Body of pancreas (tissue), 4 donors: Measurements from ENCODE around the gene TRA2B. TPM values are rescaled to one million over a fixed set of nuclear protein-coding genes. Genes with fewer than 3 reads are reported as not detected.

ENCODE experiments used
- ATAC-seq: fragments of 150-250 bp; one replicate; pipeline ENCODE4 v1.9.1; 2016
- DNase-seq, 4 donors: peaks; one replicate each; pipeline ENCODE4 v3.0.0-alpha.2; 2019
- H3K27ac ChIP-seq, 4 donors: fragments of 200-600 bp; sonication (generic); 1 replicate in 3 of 4; 2 replicates in 1 of 4; pipeline versions ENCODE4 v1.5.1 to v1.6.1; 2016 to 2019; ENCODE audit warnings: mild to moderate bottlenecking in 1 of 4, mixed read lengths in 1 of 4, moderate library complexity in 1 of 4
- H3K27me3 ChIP-seq, 2 donors: fragments of 200-600 bp; sonication (generic); one replicate each; pipeline ENCODE4 v1.6.0; 2016; ENCODE audit warnings: mild to moderate bottlenecking in 1 of 2
- H3K36me3 ChIP-seq, 2 donors: fragments of 200-600 bp; sonication (generic); replicated peaks in 1 of 2; 2 replicates each; pipeline ENCODE4 v1.5.1; 2016; ENCODE audit warnings: low read depth in 2 of 2; ENCODE audit not compliant: insufficient read depth in 1 of 2
- H3K4me1 ChIP-seq: fragments of 200-600 bp; sonication (generic); one replicate; pipeline ENCODE4 v1.6.0; 2016
- H3K4me3 ChIP-seq, 2 donors: fragments of 200-600 bp; sonication (generic); 1 replicate in 1 of 2; 2 replicates in 1 of 2; pipeline ENCODE4 v1.5.1; 2016 to 2019
- H3K9me3 ChIP-seq, 3 donors: fragments of 200-600 bp; sonication (generic); 1 replicate in 2 of 3; 2 replicates in 1 of 3; pipeline ENCODE4 v1.5.1; 2016
- POLR2A ChIP-seq, 3 donors: fragments of 450-650 bp; IDR thresholded peaks; one replicate each; pipeline ENCODE4 v1.6.1; 2016; ENCODE audit warnings: antibody characterized with exemption in 3 of 3, mild to moderate bottlenecking in 2 of 3
- WGBS, 2 donors: methylation state at CpG; one replicate each; pipeline ENCODE4 v1.1.5; 2017; 5-methylcytosine and 5-hydroxymethylcytosine counted together
- intact Hi-C: fragments of 100-400 bp; cut with DNase I; formaldehyde crosslinking; loops from one replicate; pipeline ENCODE4 v1.15.1; 2023
- total RNA-seq, 2 donors: library from RNA; depleted of rRNA; stranded (reverse); fragments of >200 nt; gene quantifications; one replicate each; pipeline ENCODE4 v1.1.0, GENCODE V29; 2016
- TF ChIP-seq, protein P1 (sequence below), 7 experiments: fragments of 450-650 bp in 4 of 7; fragments of 200-600 bp in 3 of 7; sonication (generic) in 3 of 7; IDR thresholded peaks; one replicate each; pipeline ENCODE4 v1.5.1; 2016 to 2019; ENCODE audit warnings: antibody characterized with exemption in 7 of 7

Gene TRA2B
- 100 to 1,000 TPM in 1 of 2 donors, 10 to 100 TPM in 1; 74.2 to 323 TPM for total RNA-seq

DNA sequence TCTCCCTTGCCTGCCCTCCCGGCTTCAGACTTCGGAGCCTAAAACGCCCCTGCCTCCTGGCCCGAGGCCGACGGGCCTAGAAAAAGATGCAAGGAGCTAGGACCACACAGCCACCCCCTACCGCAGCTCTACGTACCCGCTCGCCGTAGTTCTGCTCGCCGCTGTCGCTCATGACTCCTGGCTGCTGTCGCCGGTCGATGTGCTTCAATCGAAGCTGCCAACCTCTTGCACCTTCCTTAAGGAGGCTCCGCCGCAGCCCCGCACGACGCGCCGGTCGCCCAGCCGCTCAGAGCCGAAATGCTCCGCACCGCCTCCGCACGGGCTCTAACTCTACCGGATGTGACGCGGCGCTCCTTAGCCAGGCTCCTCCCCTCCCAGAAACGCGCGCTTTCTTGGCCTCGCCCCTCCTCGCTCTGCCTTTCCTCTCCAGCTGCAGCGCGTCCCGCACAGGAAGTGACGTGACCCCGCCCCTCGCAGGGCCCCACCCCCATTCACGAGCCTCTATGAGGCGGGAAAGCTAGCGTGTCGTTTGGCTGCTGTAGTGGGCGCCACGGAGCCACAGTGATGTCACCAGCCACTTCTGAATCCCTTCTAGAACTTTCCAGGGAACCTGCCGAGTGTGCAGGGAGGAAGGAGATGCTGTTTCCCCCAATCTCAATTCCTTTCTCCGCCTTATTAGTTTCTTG lies at the start of gene TRA2B:
Gene TRA2B, minus strand, starts transcription at position 326 of the 686 bp plus-strand sequence. Its CDS starts 154 bp downstream, at position 172.
- ATAC-seq (peak; percentile 97), DNase-seq (peak; percentile 99)
- intact Hi-C loops = no loop called here
- TF ChIP-seq POLR2A (IDR thresholded peaks at IDR 0.05) = peak; percentile 100
- TF ChIP-seq, protein P1, sequence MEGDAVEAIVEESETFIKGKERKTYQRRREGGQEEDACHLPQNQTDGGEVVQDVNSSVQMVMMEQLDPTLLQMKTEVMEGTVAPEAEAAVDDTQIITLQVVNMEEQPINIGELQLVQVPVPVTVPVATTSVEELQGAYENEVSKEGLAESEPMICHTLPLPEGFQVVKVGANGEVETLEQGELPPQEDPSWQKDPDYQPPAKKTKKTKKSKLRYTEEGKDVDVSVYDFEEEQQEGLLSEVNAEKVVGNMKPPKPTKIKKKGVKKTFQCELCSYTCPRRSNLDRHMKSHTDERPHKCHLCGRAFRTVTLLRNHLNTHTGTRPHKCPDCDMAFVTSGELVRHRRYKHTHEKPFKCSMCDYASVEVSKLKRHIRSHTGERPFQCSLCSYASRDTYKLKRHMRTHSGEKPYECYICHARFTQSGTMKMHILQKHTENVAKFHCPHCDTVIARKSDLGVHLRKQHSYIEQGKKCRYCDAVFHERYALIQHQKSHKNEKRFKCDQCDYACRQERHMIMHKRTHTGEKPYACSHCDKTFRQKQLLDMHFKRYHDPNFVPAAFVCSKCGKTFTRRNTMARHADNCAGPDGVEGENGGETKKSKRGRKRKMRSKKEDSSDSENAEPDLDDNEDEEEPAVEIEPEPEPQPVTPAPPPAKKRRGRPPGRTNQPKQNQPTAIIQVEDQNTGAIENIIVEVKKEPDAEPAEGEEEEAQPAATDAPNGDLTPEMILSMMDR (IDR thresholded peaks at IDR 0.05) = peak in 4 of 7 experiments; percentile 27 to 36 (median 30)
- H3K27me3 ChIP-seq = no peaks in the 10 kb centered on the region
- no peaks in the 10 kb centered on the region for H3K36me3 ChIP-seq
- WGBS, 2 donors = 2 to 3% methylated on average over 44 to 55 of the region's 55 CpGs
- no peaks in the 10 kb centered on the region for H3K9me3 ChIP-seq
- peak within 1 kb of the TSS; percentile 87 to 94 for H3K4me3 ChIP-seq
- peaks cover 35% of the 10 kb centered on the region for H3K4me1 ChIP-seq
- H3K27ac ChIP-seq = peak within 1 kb of the TSS; percentile 96 to 100 (median 98)

DNA sequence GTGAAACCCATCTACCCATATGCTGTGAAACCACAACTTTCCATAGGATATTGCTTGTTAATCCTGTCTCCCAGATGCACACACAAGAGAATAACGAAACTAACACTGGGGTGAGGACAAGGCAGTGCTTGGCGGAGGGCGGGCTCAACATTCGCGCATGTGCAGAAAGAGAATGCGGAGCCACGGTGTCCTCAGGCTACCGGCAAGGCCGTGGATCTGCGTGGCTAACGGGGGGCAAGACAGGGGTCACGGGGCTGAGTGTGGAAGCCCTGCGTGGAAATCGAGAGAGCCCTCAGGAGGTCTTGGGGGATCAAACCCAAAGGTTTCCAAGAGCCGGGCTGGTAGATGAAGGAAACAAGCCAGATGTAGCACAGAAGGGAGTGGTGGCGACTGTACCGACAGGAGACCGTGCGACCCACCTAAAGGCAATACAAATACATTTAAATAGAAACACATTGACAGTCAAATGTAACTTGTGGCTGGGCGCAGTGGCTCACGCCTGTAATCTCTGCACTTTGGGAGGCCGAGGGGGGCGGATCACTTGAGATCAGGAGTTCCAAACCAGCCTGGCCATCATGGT lies 48.5 kb upstream of the TRA2B start:
- DNase-seq (no peak), ATAC-seq (no peak)

DNA sequence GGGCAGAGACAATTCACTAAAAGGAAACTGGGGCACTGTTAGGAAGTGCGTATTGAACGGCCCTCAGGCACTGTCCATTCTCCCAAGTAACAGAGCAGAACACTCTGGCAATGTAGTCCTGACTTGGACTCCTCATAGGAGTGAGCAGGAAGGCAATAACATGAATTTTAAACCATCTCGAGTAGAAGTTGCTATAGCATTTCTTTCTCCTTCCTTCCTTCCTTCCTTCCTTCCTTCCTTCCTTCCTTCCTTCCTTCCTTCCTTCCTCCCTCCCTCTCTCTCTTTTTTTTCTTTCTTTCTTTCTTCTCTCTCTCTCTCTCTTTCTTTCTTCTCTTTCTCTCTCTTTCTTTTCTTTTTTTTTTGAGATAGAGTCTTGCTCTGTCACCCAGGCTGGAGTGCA lies 46.4 kb upstream of the TRA2B start:
- H3K36me3 ChIP-seq = no peaks in the 10 kb centered on the region
- peaks cover 4% of the 10 kb centered on the region for H3K4me1 ChIP-seq
- H3K4me3 ChIP-seq = no peak overlapping the region
- intact Hi-C loops = loop anchor here (5.0 to 10.0 kb wide), 2 partner anchors 291 to 558 kb away; partner anchors contain the start of gene CRYGS
- no peaks in the 10 kb centered on the region for H3K9me3 ChIP-seq
- TF ChIP-seq, protein P1 (IDR thresholded peaks at IDR 0.05) = no peak
- no peak for TF ChIP-seq POLR2A (IDR thresholded peaks at IDR 0.05)
- no peak for DNase-seq
- no peak for ATAC-seq
- H3K27me3 ChIP-seq = no peaks in the 10 kb centered on the region
- H3K27ac ChIP-seq = no peak overlapping the region
- 44 to 60% methylated on average over 3 of the region's 3 CpGs for WGBS, 2 donors

More for the DNA sequence above, 48.5 kb upstream of the TRA2B start:
- Histone ChIP-seq H3K9me3 (no peaks in the 10 kb centered on the region), H3K27me3 (no peaks in the 10 kb centered on the region), H3K4me3 (no peak overlapping the region), H3K4me1 (peaks cover 4% of the 10 kb centered on the region), H3K36me3 (no peaks in the 10 kb centered on the region), H3K27ac (no peak overlapping the region)
- intact Hi-C loops = loop anchor here (10.0 kb wide), 1 partner anchor 289 kb away; no protein-coding TSS in a partner anchor
- TF ChIP-seq, protein P1 (IDR thresholded peaks at IDR 0.05) = no peak
- no peak for TF ChIP-seq POLR2A (IDR thresholded peaks at IDR 0.05)
- 88 to 89% methylated on average over 22 to 23 of the region's 23 CpGs for WGBS, 2 donors

DNA sequence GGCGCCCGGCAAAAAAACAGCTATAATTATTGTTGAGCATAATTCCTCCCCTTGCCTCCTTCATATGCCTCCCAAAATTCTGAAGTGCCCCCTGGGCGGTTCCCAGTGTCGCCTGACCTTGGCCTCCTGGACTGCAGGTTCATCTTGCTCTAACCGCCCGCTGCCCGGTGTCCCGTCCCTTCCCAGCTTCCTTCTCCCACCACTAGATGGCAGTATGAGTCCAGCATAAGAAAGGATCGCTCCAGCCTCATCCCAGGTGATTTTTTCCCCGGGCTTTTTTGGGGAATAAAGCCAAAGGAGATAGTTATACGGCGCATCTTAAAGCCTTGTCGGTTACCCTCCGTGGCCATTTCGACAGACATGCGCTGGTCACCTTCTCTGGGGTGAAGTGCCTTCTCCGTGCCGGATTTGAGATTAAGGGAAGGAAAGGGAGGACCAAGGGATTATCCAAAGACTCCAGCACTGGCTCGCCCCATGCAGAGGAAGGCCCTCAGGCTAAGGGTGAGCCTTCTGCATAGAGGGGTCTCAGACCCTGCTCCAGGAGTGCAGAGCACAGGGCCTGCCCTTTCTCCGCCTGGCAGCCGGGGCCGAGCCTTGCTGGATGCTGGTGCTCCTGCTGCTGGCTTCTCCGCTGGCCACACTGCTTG lies 45.8 kb upstream of the TRA2B start:
- intact Hi-C loops = loop anchor here (5.0 to 10.0 kb wide), 2 partner anchors 291 to 559 kb away; partner anchors contain the start of gene CRYGS
- Histone ChIP-seq H3K4me1 (peaks cover 4% of the 10 kb centered on the region), H3K27ac (no peak overlapping the region), H3K9me3 (no peaks in the 10 kb centered on the region), H3K4me3 (no peak overlapping the region), H3K27me3 (no peaks in the 10 kb centered on the region), H3K36me3 (no peaks in the 10 kb centered on the region)
- WGBS, 2 donors = 4 to 14% methylated on average over 14 to 23 of the region's 23 CpGs
- ATAC-seq (peak; percentile 86), DNase-seq (peak; percentile 79 to 84 (median 82))
- TF ChIP-seq POLR2A (IDR thresholded peaks at IDR 0.05) = no peak
- TF ChIP-seq, protein P1 (IDR thresholded peaks at IDR 0.05) = peak; percentile 77 to 97 (median 91)
